ENCODE results near the gene GNB3.
"Not testable (repeated sequence)": the region's sequence is repeated elsewhere in the genome, so short reads cannot be mapped to it uniquely, and the experiment has no call there.

Gene GNB3

GRCh38 chr12:6883683-6884082, 43.0 kb downstream of the GNB3 start:
- no peak for DNase-seq (ENCODE audit: low read depth)

GRCh38 chr12:6884539-6884938, 43.8 kb downstream of the GNB3 start:
- no peak for DNase-seq (ENCODE audit: low read depth)

- not testable (repeated sequence) for DNase-seq (ENCODE audit: low read depth)
Observed at GRCh38 chr12:6886206-6886999, 45.7 kb downstream of the GNB3 start.

GRCh38 chr12:6887460-6887859, 46.7 kb downstream of the GNB3 start:
- no peak for DNase-seq (ENCODE audit: low read depth)

GRCh38 chr12:6888360-6888759, 47.6 kb downstream of the GNB3 start:
- no peak for DNase-seq (ENCODE audit: low read depth)

GRCh38 chr12:6888794-6889193, 48.1 kb downstream of the GNB3 start:
- DNase-seq (ENCODE audit: low read depth), result not testable (repeated sequence)

GRCh38 chr12:6889775-6890573, 49.2 kb downstream of the GNB3 start:
- not testable (repeated sequence) for DNase-seq (ENCODE audit: low read depth)

- DNase-seq (ENCODE audit: low read depth), result peak; percentile 94
Observed at GRCh38 chr12:6890789-6891645, 50.3 kb downstream of the GNB3 start.

- no peak for DNase-seq (ENCODE audit: low read depth)
Observed at GRCh38 chr12:6891646-6892001, 50.9 kb downstream of the GNB3 start.

GRCh38 chr12:6892683-6893082, 52.0 kb downstream of the GNB3 start:
- not testable (repeated sequence) for DNase-seq (ENCODE audit: low read depth)

GRCh38 chr12:6894321-6894720, 53.6 kb downstream of the GNB3 start:
- no peak for DNase-seq (ENCODE audit: low read depth)

All from fibroblast of the conjunctiva (primary cell).